Thymus (tissue), 11 donors: ENCODE data around the gene KCNT1. TPM values are rescaled to one million over a fixed set of nuclear protein-coding genes. Genes with fewer than 3 reads are reported as not detected.

Experiments used
- DNase-seq, 9 donors: peaks; one replicate each; pipeline ENCODE4 v3.0.0-alpha.2; 2013; ENCODE audit warnings: low spot score in 9 of 9, low read depth in 6 of 9, missing footprints in 1 of 9
- H3K27ac ChIP-seq, 2 donors: one replicate each; pipeline ENCODE4 v1.5.1; 2013; ENCODE audit warnings: control low read depth in 1 of 2, low read depth in 1 of 2, low read length in 1 of 2, mild to moderate bottlenecking in 1 of 2, moderate library complexity in 1 of 2
- H3K27me3 ChIP-seq, 2 donors: one replicate each; pipeline ENCODE4 v1.5.1; 2013; ENCODE audit warnings: low read length in 1 of 2; ENCODE audit not compliant: control insufficient read depth in 2 of 2, insufficient read depth in 1 of 2
- H3K36me3 ChIP-seq, 2 donors: one replicate each; pipeline ENCODE4 v1.5.1; 2013; ENCODE audit warnings: low read length in 1 of 2, mild to moderate bottlenecking in 1 of 2, moderate library complexity in 1 of 2; ENCODE audit not compliant: control insufficient read depth in 2 of 2, insufficient read depth in 2 of 2
- H3K4me1 ChIP-seq, 2 donors: one replicate each; pipeline ENCODE4 v1.5.1; 2013; ENCODE audit warnings: low read length in 2 of 2; ENCODE audit not compliant: control insufficient read depth in 2 of 2, insufficient read depth in 2 of 2
- H3K4me3 ChIP-seq, 2 donors: one replicate each; pipeline ENCODE4 v1.5.1; 2013; ENCODE audit warnings: low read length in 2 of 2, control low read depth in 1 of 2, mild to moderate bottlenecking in 1 of 2
- H3K9me3 ChIP-seq, 2 donors: one replicate each; pipeline ENCODE4 v1.5.1; 2013; ENCODE audit warnings: low read length in 1 of 2, mild to moderate bottlenecking in 1 of 2; ENCODE audit not compliant: control insufficient read depth in 2 of 2, insufficient read depth in 1 of 2
- WGBS: extraction: QIAGEN DNeasy Blood & Tissue Kit; methylation state at CpG from one replicate; pipeline ENCODE4 v1.1.7; 2013; 5-methylcytosine and 5-hydroxymethylcytosine counted together
- polyA plus RNA-seq: library from polyadenylated mRNA; stranded (reverse); fragments of 200-250 nt; gene quantifications from one replicate; pipeline ENCODE4 v1.2.3, GENCODE V29; 2013
- total RNA-seq: library from RNA; stranded (reverse); fragments of 120-200 nt; gene quantifications from one replicate; pipeline ENCODE4 v1.2.4, GENCODE V29; 2013
- donor health status: healthy.

Gene KCNT1
- total and polyA plus RNA-seq, 2 donors, result 0.05 to 0.25 TPM

GRCh38 chr9:135752281-135753204, 50.6 kb downstream of the KCNT1 start:
- Histone ChIP-seq H3K36me3 (no peaks in the 10 kb centered on the region), H3K4me3 (no peak overlapping the region), H3K27ac (no peak overlapping the region), H3K4me1 (no peaks in the 10 kb centered on the region), H3K27me3 (no peaks in the 10 kb centered on the region), H3K9me3 (peaks cover 0 to 1% of the 10 kb centered on the region in 2 donors)
- no peak for DNase-seq
- WGBS, result 93% methylated on average over 8 of the region's 8 CpGs

GRCh38 chr9:135753391-135754105, 51.6 kb downstream of the KCNT1 start:
- H3K27me3 ChIP-seq, result no peaks in the 10 kb centered on the region
- H3K4me1 ChIP-seq, result no peaks in the 10 kb centered on the region
- no peaks in the 10 kb centered on the region for H3K36me3 ChIP-seq
- peaks cover 0 to 1% of the 10 kb centered on the region in 2 donors for H3K9me3 ChIP-seq
- H3K27ac ChIP-seq, result no peak overlapping the region
- DNase-seq, result no peak
- WGBS, result 81% methylated on average over 14 of the region's 14 CpGs
- H3K4me3 ChIP-seq, result no peak overlapping the region

GRCh38 chr9:135756576-135756975, 54.6 kb downstream of the KCNT1 start:
- Histone ChIP-seq H3K27me3 (no peaks in the 10 kb centered on the region), H3K36me3 (no peaks in the 10 kb centered on the region), H3K9me3 (no peaks in the 10 kb centered on the region), H3K27ac (no peak overlapping the region), H3K4me1 (no peaks in the 10 kb centered on the region), H3K4me3 (no peak overlapping the region)
- DNase-seq, result no peak
- 86% methylated on average over 10 of the region's 10 CpGs for WGBS

GRCh38 chr9:135757356-135757755, 55.4 kb downstream of the KCNT1 start:
- DNase-seq, result no peak
- WGBS, result 92% methylated on average over 14 of the region's 14 CpGs

GRCh38 chr9:135758056-135758455, 56.1 kb downstream of the KCNT1 start:
- Histone ChIP-seq H3K27ac (no peak overlapping the region), H3K36me3 (no peaks in the 10 kb centered on the region), H3K9me3 (no peaks in the 10 kb centered on the region), H3K4me3 (no peak overlapping the region), H3K4me1 (no peaks in the 10 kb centered on the region), H3K27me3 (no peaks in the 10 kb centered on the region)
- WGBS, result 93% methylated on average over 21 of the region's 21 CpGs
- no peak for DNase-seq

More at GRCh38 chr9:135757356-135757755, 55.4 kb downstream of the KCNT1 start:
- Histone ChIP-seq H3K27me3 (no peaks in the 10 kb centered on the region), H3K9me3 (no peaks in the 10 kb centered on the region), H3K4me3 (no peak overlapping the region), H3K36me3 (no peaks in the 10 kb centered on the region), H3K27ac (no peak overlapping the region), H3K4me1 (no peaks in the 10 kb centered on the region)

- 95% methylated on average over 10 of the region's 10 CpGs for WGBS
- no peaks in the 10 kb centered on the region for H3K36me3 ChIP-seq
These were observed 56.9 kb downstream of the KCNT1 start for GRCh38 chr9:135758870-135759269.

GRCh38 chr9:135759676-135760300, 57.8 kb downstream of the KCNT1 start:
- Histone ChIP-seq H3K36me3 (no peaks in the 10 kb centered on the region), H3K27me3 (no peaks in the 10 kb centered on the region), H3K4me3 (no peak overlapping the region), H3K4me1 (no peaks in the 10 kb centered on the region), H3K27ac (no peak overlapping the region), H3K9me3 (peaks cover 0 to 5% of the 10 kb centered on the region in 2 donors)
- DNase-seq, result no peak
- 93% methylated on average over 24 of the region's 24 CpGs for WGBS

More at GRCh38 chr9:135758870-135759269, 56.9 kb downstream of the KCNT1 start:
- DNase-seq, result no peak
- Histone ChIP-seq H3K9me3 (no peaks in the 10 kb centered on the region), H3K4me1 (no peaks in the 10 kb centered on the region), H3K27ac (no peak overlapping the region), H3K4me3 (no peak overlapping the region), H3K27me3 (no peaks in the 10 kb centered on the region)

- Histone ChIP-seq H3K27ac (no peak overlapping the region), H3K27me3 (no peaks in the 10 kb centered on the region), H3K9me3 (peaks cover under 1 to 10% of the 10 kb centered on the region in 2 donors), H3K4me1 (no peaks in the 10 kb centered on the region), H3K4me3 (no peak overlapping the region), H3K36me3 (no peaks in the 10 kb centered on the region)
- WGBS, result 90% methylated on average over 12 of the region's 12 CpGs
- no peak for DNase-seq
These were observed 58.5 kb downstream of the KCNT1 start for GRCh38 chr9:135760465-135760864.
